GM23248 (cell line): ENCODE measurements around the gene MPPED2. TPM values are rescaled to one million over a fixed set of nuclear protein-coding genes. Genes with fewer than 3 reads are reported as not detected.

ENCODE experiments used
- DNase-seq: peaks from one replicate; pipeline ENCODE4 v3.0.0-alpha.2; 2015
- H2AFZ ChIP-seq: fragments of 200-600 bp; sonication (generic); 2 replicates; pipeline ENCODE4 v1.6.1; 2016; ENCODE audit warnings: antibody characterized with exemption
- H3F3A ChIP-seq: fragments of 200-600 bp; sonication (generic); 2 replicates; pipeline ENCODE4 v1.6.1; 2016; ENCODE audit warnings: mild to moderate bottlenecking, antibody characterized with exemption, mixed run types; ENCODE audit not compliant: insufficient read depth
- H3K27ac ChIP-seq: fragments of 200-600 bp; sonication (generic); 2 replicates; pipeline ENCODE4 v1.5.1; 2016; ENCODE audit warnings: mild to moderate bottlenecking
- H3K27me3 ChIP-seq: fragments of 200-600 bp; sonication (generic); replicated peaks from 2 replicates; pipeline ENCODE4 v1.6.1; 2016; ENCODE audit warnings: mild to moderate bottlenecking; ENCODE audit not compliant: insufficient read depth
- H3K36me3 ChIP-seq: fragments of 200-600 bp; sonication (generic); 2 replicates; pipeline ENCODE4 v1.6.1; 2016; ENCODE audit warnings: low read depth, mild to moderate bottlenecking
- H3K4me1 ChIP-seq: fragments of 200-600 bp; sonication (generic); 2 replicates; pipeline ENCODE4 v1.6.1; 2016; ENCODE audit warnings: mild to moderate bottlenecking; ENCODE audit not compliant: insufficient read depth
- H3K4me2 ChIP-seq: fragments of 200-600 bp; sonication (generic); one replicate; pipeline ENCODE4 v1.6.1; 2016; ENCODE audit warnings: mild to moderate bottlenecking; ENCODE audit not compliant: unreplicated experiment
- H3K4me3 ChIP-seq: fragments of 200-600 bp; sonication (generic); 2 replicates; pipeline ENCODE4 v1.5.1; 2016; ENCODE audit warnings: mild to moderate bottlenecking
- H3K79me2 ChIP-seq: fragments of 200-600 bp; sonication (generic); 2 replicates; pipeline ENCODE4 v1.6.1; 2016; ENCODE audit warnings: mild to moderate bottlenecking; ENCODE audit not compliant: insufficient read depth
- H3K9ac ChIP-seq: fragments of 200-600 bp; sonication (generic); 2 replicates; pipeline ENCODE4 v1.6.1; 2016; ENCODE audit warnings: mild to moderate bottlenecking
- H3K9me2 ChIP-seq: fragments of 200-600 bp; sonication (generic); 2 replicates; pipeline ENCODE4 v1.6.1; 2016; ENCODE audit warnings: mixed run types, mild to moderate bottlenecking, moderate library complexity; ENCODE audit not compliant: insufficient read depth
- H3K9me3 ChIP-seq: fragments of 200-600 bp; sonication (generic); one replicate; pipeline ENCODE4 v1.6.1; 2017; ENCODE audit warnings: low read depth
- H4K20me1 ChIP-seq: fragments of 200-600 bp; sonication (generic); 2 replicates; pipeline ENCODE4 v1.6.0; 2016; ENCODE audit not compliant: insufficient read depth
- EZH2 ChIP-seq: fragments of 200-600 bp; sonication (generic); IDR thresholded peaks from 2 replicates; pipeline ENCODE4 v1.6.1; 2018; ENCODE audit warnings: antibody characterized with exemption, mild to moderate bottlenecking; ENCODE audit not compliant: insufficient read depth, poor library complexity, severe bottlenecking
- EZH2phosphoT487 ChIP-seq: fragments of 200-600 bp; sonication (generic); IDR thresholded peaks from 2 replicates; pipeline ENCODE4 v1.6.1; 2018; ENCODE audit warnings: antibody characterized with exemption, moderate library complexity, mild to moderate bottlenecking, low read depth; ENCODE audit not compliant: insufficient read depth
- WGBS, 2 experiments: methylation state at CpG; one replicate each; pipeline ENCODE4 v1.1.6; 2015 to 2017; ENCODE audit warnings: low lambda C conversion rate in 2 of 2, low coverage in 1 of 2; ENCODE audit errors: missing lambda C conversion rate in 2 of 2; 5-methylcytosine and 5-hydroxymethylcytosine counted together
- in situ Hi-C: fragments of 300-500 bp; cut with MboI; formaldehyde crosslinking; loops from 2 replicates; pipeline ENCODE4 v1.15.0; 2020
- polyA plus RNA-seq: library from polyadenylated mRNA; unstranded; fragments of >200 nt; fragmentation: Nextera tagmentation; extraction: Ambion mirVana; gene quantifications from 2 replicates; pipeline ENCODE4 v1.2.1, GENCODE V29; 2016
- total RNA-seq: library from RNA; depleted of rRNA; stranded (reverse); fragments of >200 nt; shearing (Covaris generic); gene quantifications from 2 replicates; pipeline ENCODE4 v1.2.3, GENCODE V29; 2014

The MPPED2 gene
- total and polyA plus RNA-seq, 2 experiments from 2014 or later, result not detected

- 61 to 62% methylated on average over 5 of the region's 5 CpGs for WGBS, 2 experiments
- no peak for DNase-seq
- in situ Hi-C loops, result no loop called here
- no peaks in the 10 kb centered on the region for H3K79me2 ChIP-seq
- TF ChIP-seq EZH2 (no peak), EZH2phosphoT487 (no peak)
- no peaks in the 10 kb centered on the region for H4K20me1 ChIP-seq
- H3K4me3 ChIP-seq, result no peak overlapping the region
- no peaks in the 10 kb centered on the region for H3K9me3 ChIP-seq
- H3K27me3 ChIP-seq, result no peaks in the 10 kb centered on the region
- H3F3A ChIP-seq, result no peaks in the 10 kb centered on the region
- H3K27ac ChIP-seq, result no peak overlapping the region
- no peaks in the 10 kb centered on the region for H3K9me2 ChIP-seq
- no peak overlapping the region for H3K4me2 ChIP-seq
- H3K4me1 ChIP-seq, result no peaks in the 10 kb centered on the region
- H3K36me3 ChIP-seq, result no peaks in the 10 kb centered on the region
- H2AFZ ChIP-seq, result no peak overlapping the region
- H3K9ac ChIP-seq, result no peak overlapping the region
Observed at GRCh38 chr11:30545507-30545906, 40.6 kb downstream of the MPPED2 start.

- Histone ChIP-seq H2AFZ (no peak overlapping the region), H3K4me1 (no peaks in the 10 kb centered on the region), H3K79me2 (no peaks in the 10 kb centered on the region), H3K27me3 (no peaks in the 10 kb centered on the region), H3K9me3 (no peaks in the 10 kb centered on the region), H3K27ac (no peak overlapping the region), H4K20me1 (no peaks in the 10 kb centered on the region), H3F3A (no peaks in the 10 kb centered on the region), H3K36me3 (no peaks in the 10 kb centered on the region), H3K9ac (no peak overlapping the region), H3K9me2 (no peaks in the 10 kb centered on the region), H3K4me2 (no peak overlapping the region), H3K4me3 (no peak overlapping the region)
- 56 to 61% methylated on average over 1 of the region's 1 CpG for WGBS, 2 experiments
- in situ Hi-C loops, result no loop called here
- TF ChIP-seq EZH2 (no peak), EZH2phosphoT487 (no peak)
- no peak for DNase-seq
Observed at GRCh38 chr11:30543066-30543465, 43.1 kb downstream of the MPPED2 start.

- Histone ChIP-seq H3K27ac (no peak overlapping the region), H3K9me3 (no peaks in the 10 kb centered on the region), H3K79me2 (no peaks in the 10 kb centered on the region), H4K20me1 (no peaks in the 10 kb centered on the region), H3K4me3 (no peak overlapping the region), H3F3A (no peaks in the 10 kb centered on the region), H3K4me2 (no peak overlapping the region), H3K4me1 (no peaks in the 10 kb centered on the region), H3K36me3 (no peaks in the 10 kb centered on the region), H3K9ac (no peak overlapping the region), H2AFZ (no peak overlapping the region), H3K9me2 (no peaks in the 10 kb centered on the region), H3K27me3 (no peaks in the 10 kb centered on the region)
- DNase-seq, result no peak
- in situ Hi-C loops, result no loop called here
- 38 to 44% methylated on average over 1 of the region's 1 CpG for WGBS, 2 experiments
- TF ChIP-seq EZH2phosphoT487 (no peak), EZH2 (no peak)
Observed at GRCh38 chr11:30540781-30541180, 45.4 kb downstream of the MPPED2 start.

- Histone ChIP-seq H3K9me3 (no peaks in the 10 kb centered on the region), H3K27me3 (no peaks in the 10 kb centered on the region), H3K9ac (no peak overlapping the region), H3K4me2 (no peak overlapping the region), H4K20me1 (no peaks in the 10 kb centered on the region), H3K4me3 (no peak overlapping the region), H3K79me2 (no peaks in the 10 kb centered on the region), H3K27ac (no peak overlapping the region), H3K9me2 (no peaks in the 10 kb centered on the region), H3F3A (no peaks in the 10 kb centered on the region), H2AFZ (no peak overlapping the region), H3K36me3 (no peaks in the 10 kb centered on the region), H3K4me1 (no peaks in the 10 kb centered on the region)
- DNase-seq, result no peak
- TF ChIP-seq EZH2, result no peak
- in situ Hi-C loops, result no loop called here
Observed at GRCh38 chr11:30538251-30538650, 47.9 kb downstream of the MPPED2 start.

GRCh38 chr11:30535818-30536217, 50.3 kb downstream of the MPPED2 start:
- in situ Hi-C loops, result no loop called here
- Histone ChIP-seq H3K4me1 (no peaks in the 10 kb centered on the region), H3K9me2 (no peaks in the 10 kb centered on the region), H3K36me3 (no peaks in the 10 kb centered on the region), H3K4me3 (no peak overlapping the region), H3F3A (no peaks in the 10 kb centered on the region), H3K27ac (no peak overlapping the region), H3K79me2 (no peaks in the 10 kb centered on the region), H4K20me1 (no peaks in the 10 kb centered on the region), H3K9ac (no peak overlapping the region), H2AFZ (no peak overlapping the region), H3K4me2 (no peak overlapping the region), H3K27me3 (no peaks in the 10 kb centered on the region), H3K9me3 (no peaks in the 10 kb centered on the region)
- TF ChIP-seq EZH2phosphoT487, result no peak
- no peak for TF ChIP-seq EZH2
- DNase-seq, result no peak
- WGBS, 2 experiments, result 43% methylated on average over 13 of the region's 13 CpGs
